ENCODE measurements around the gene RHOT2.
"Not testable (repeated sequence)": the region's sequence is repeated elsewhere in the genome, so short reads cannot be mapped to it uniquely, and the experiment has no call there.

The RHOT2 gene

GRCh38 chr16:680967-681745, 13.2 kb downstream of the RHOT2 start:
- in situ Hi-C loops (cut with MboI; ENCODE audit: low sequenced_read_pairs): no loop called here

- in situ Hi-C loops (cut with MboI; ENCODE audit: low sequenced_read_pairs): no loop called here
Observed at GRCh38 chr16:681746-682427, 14.0 kb downstream of the RHOT2 start.

GRCh38 chr16:682493-683395, 14.8 kb downstream of the RHOT2 start:
- in situ Hi-C loops (cut with MboI; ENCODE audit: low sequenced_read_pairs): no loop called here

- in situ Hi-C loops (cut with MboI; ENCODE audit: low sequenced_read_pairs): no loop called here
Observed at GRCh38 chr16:683396-684070, 15.6 kb downstream of the RHOT2 start.

GRCh38 chr16:684071-684794, 16.3 kb downstream of the RHOT2 start, which contains the start of gene JMJD8:
JMJD8 (minus strand) TSS chr16:684334; CDS start chr16:684319, 15 bp downstream.
- in situ Hi-C loops (cut with MboI; ENCODE audit: low sequenced_read_pairs): no loop called here

- in situ Hi-C loops (cut with MboI; ENCODE audit: low sequenced_read_pairs): no loop called here
Observed at GRCh38 chr16:684961-685696, 17.2 kb downstream of the RHOT2 start.

- in situ Hi-C loops (cut with MboI; ENCODE audit: low sequenced_read_pairs): no loop called here
Observed at GRCh38 chr16:685967-686366, 18.0 kb downstream of the RHOT2 start.

GRCh38 chr16:686459-687260, 18.7 kb downstream of the RHOT2 start:
- in situ Hi-C loops (cut with MboI; ENCODE audit: low sequenced_read_pairs): no loop called here

GRCh38 chr16:687499-687898, 19.6 kb downstream of the RHOT2 start:
- in situ Hi-C loops (cut with MboI; ENCODE audit: low sequenced_read_pairs): no loop called here

GRCh38 chr16:689175-689897, 21.4 kb downstream of the RHOT2 start:
- in situ Hi-C loops (cut with MboI; ENCODE audit: low sequenced_read_pairs): no loop called here

- in situ Hi-C loops (cut with MboI; ENCODE audit: low sequenced_read_pairs): not testable (repeated sequence)
Observed at GRCh38 chr16:691242-691641, 23.3 kb downstream of the RHOT2 start.

GRCh38 chr16:692356-693108, 24.6 kb downstream of the RHOT2 start:
- in situ Hi-C loops (cut with MboI; ENCODE audit: low sequenced_read_pairs): no loop called here

GRCh38 chr16:693364-693763, 25.4 kb downstream of the RHOT2 start:
- in situ Hi-C loops (cut with MboI; ENCODE audit: low sequenced_read_pairs): no loop called here

- in situ Hi-C loops (cut with MboI; ENCODE audit: low sequenced_read_pairs): no loop called here
Observed at GRCh38 chr16:693766-694165, 25.8 kb downstream of the RHOT2 start.

GRCh38 chr16:694187-694862, 26.4 kb downstream of the RHOT2 start:
- in situ Hi-C loops (cut with MboI; ENCODE audit: low sequenced_read_pairs): no loop called here

GRCh38 chr16:694863-695354, 27.0 kb downstream of the RHOT2 start:
- in situ Hi-C loops (cut with MboI; ENCODE audit: low sequenced_read_pairs): no loop called here

Measured in hTERT RPE-1 (cell line).